PC-3 (cell line): ENCODE data around the gene KCNJ15. TPM values are rescaled to one million over a fixed set of nuclear protein-coding genes. Genes with fewer than 3 reads are reported as not detected.
"Not testable (repeated sequence)": the region's sequence is repeated elsewhere in the genome, so short reads cannot be mapped to it uniquely, and the experiment has no call there.

Experiments
- ATAC-seq: fragments of 200-7000 bp; cut with Tn5 transposase; 2 replicates; pipeline ENCODE4 v1.9.1; 2020; ENCODE audit warnings: mild to moderate bottlenecking, moderate library complexity
- BruUV-seq: library from RNA; stranded (reverse); fragments of 400-500 nt; replicated peaks from 2 replicates; lab custom pipeline; 2021; lab: Mats Ljungman, UMichigan
- CTCF ChIA-PET: fragments of 300-600 bp; sonication (Branson Sonifier 250); formaldehyde crosslinking; loops from one replicate; lab custom pipeline; 2022; ENCODE audit warnings: antibody characterized with exemption; lab: Charles Lee
- POLR2A ChIA-PET: fragments of 300-600 bp; sonication (Branson Sonifier 250); formaldehyde crosslinking; loops from one replicate; lab custom pipeline; 2022; ENCODE audit warnings: antibody characterized with exemption; ENCODE audit not compliant: unreplicated experiment; lab: Charles Lee
- DNase-seq: peaks from one replicate; pipeline ENCODE4 v3.0.0-alpha.2; 2015
- H2AFZ ChIP-seq: fragments of 300-600 bp; sonication (generic); 2 replicates; pipeline ENCODE4 v1.6.0; 2016; ENCODE audit warnings: antibody characterized with exemption, low read length
- H3F3A ChIP-seq: fragments of 300-600 bp; sonication (generic); one replicate; pipeline ENCODE4 v1.6.0; 2017; ENCODE audit warnings: antibody characterized with exemption, low read length, control low read depth, mild to moderate bottlenecking; ENCODE audit not compliant: unreplicated experiment
- H3K27ac ChIP-seq: fragments of 300-600 bp; sonication (generic); 2 replicates; pipeline ENCODE4 v1.5.1; 2016; ENCODE audit warnings: mild to moderate bottlenecking, low read length
- H3K27me3 ChIP-seq: fragments of 300-600 bp; sonication (generic); 2 replicates; pipeline ENCODE4 v1.6.1; 2016; ENCODE audit warnings: low read length, mixed read lengths
- H3K36me3 ChIP-seq: fragments of 300-600 bp; sonication (generic); 2 replicates; pipeline ENCODE4 v1.6.1; 2016; ENCODE audit warnings: low read depth, mixed run types, low read length, mixed read lengths
- H3K4me1 ChIP-seq: fragments of 300-600 bp; sonication (generic); 2 replicates; pipeline ENCODE4 v1.5.1; 2016; ENCODE audit warnings: low read length; ENCODE audit not compliant: insufficient read depth
- H3K4me2 ChIP-seq: fragments of 300-600 bp; sonication (generic); 2 replicates; pipeline ENCODE4 v1.6.0; 2016; ENCODE audit warnings: low read length
- H3K4me3 ChIP-seq: fragments of 300-600 bp; sonication (generic); 2 replicates; pipeline ENCODE4 v1.5.1; 2016; ENCODE audit warnings: mild to moderate bottlenecking, low read length, mixed read lengths
- H3K79me2 ChIP-seq: fragments of 300-600 bp; sonication (generic); 2 replicates; pipeline ENCODE4 v1.6.1; 2017; ENCODE audit warnings: low read length, mixed read lengths
- H3K9ac ChIP-seq: fragments of 300-600 bp; sonication (generic); 2 replicates; pipeline ENCODE4 v1.6.0; 2016; ENCODE audit warnings: mild to moderate bottlenecking, low read length
- H3K9me2 ChIP-seq: fragments of 300-600 bp; sonication (generic); replicated peaks from 2 replicates; pipeline ENCODE4 v1.6.1; 2016; ENCODE audit warnings: mixed run types, low read length, mixed read lengths
- H3K9me3 ChIP-seq: fragments of 300-600 bp; sonication (generic); 2 replicates; pipeline ENCODE4 v1.6.1; 2016; ENCODE audit warnings: low read length, mixed read lengths
- H4K20me1 ChIP-seq: fragments of 300-600 bp; sonication (generic); 2 replicates; pipeline ENCODE4 v1.6.1; 2016; ENCODE audit warnings: low read length, mixed read lengths
- EZH2 ChIP-seq: fragments of 300-600 bp; sonication (generic); IDR thresholded peaks from one replicate; pipeline ENCODE4 v1.6.1; 2017; ENCODE audit warnings: antibody characterized with exemption, mild to moderate bottlenecking, low read length; ENCODE audit not compliant: unreplicated experiment
- EZH2phosphoT487 ChIP-seq: fragments of 300-600 bp; sonication (generic); IDR thresholded peaks from 2 replicates; pipeline ENCODE4 v1.6.1; 2018; ENCODE audit warnings: mild to moderate bottlenecking, antibody characterized with exemption, low read length, borderline replicate concordance
- intact Hi-C: fragments of 100-400 bp; cut with micrococcal nuclease; formaldehyde crosslinking; loops from 2 replicates; pipeline ENCODE4 v1.9.0; 2023
- total RNA-seq: library from RNA; depleted of rRNA; stranded (reverse); fragments of >200 nt; gene quantifications from 2 replicates; pipeline ENCODE4 v1.2.3, GENCODE V29; 2014
- TF ChIP-seq, protein P1 (sequence below): fragments of 300-600 bp; sonication (generic); conservative IDR thresholded peaks from 2 replicates; pipeline ENCODE4 v1.5.1; 2017; ENCODE audit warnings: antibody characterized with exemption, low read depth, mild to moderate bottlenecking, low read length

The KCNJ15 gene
- total RNA-seq, 1 experiment from 2014 or later, result 0.26 TPM

DNA sequence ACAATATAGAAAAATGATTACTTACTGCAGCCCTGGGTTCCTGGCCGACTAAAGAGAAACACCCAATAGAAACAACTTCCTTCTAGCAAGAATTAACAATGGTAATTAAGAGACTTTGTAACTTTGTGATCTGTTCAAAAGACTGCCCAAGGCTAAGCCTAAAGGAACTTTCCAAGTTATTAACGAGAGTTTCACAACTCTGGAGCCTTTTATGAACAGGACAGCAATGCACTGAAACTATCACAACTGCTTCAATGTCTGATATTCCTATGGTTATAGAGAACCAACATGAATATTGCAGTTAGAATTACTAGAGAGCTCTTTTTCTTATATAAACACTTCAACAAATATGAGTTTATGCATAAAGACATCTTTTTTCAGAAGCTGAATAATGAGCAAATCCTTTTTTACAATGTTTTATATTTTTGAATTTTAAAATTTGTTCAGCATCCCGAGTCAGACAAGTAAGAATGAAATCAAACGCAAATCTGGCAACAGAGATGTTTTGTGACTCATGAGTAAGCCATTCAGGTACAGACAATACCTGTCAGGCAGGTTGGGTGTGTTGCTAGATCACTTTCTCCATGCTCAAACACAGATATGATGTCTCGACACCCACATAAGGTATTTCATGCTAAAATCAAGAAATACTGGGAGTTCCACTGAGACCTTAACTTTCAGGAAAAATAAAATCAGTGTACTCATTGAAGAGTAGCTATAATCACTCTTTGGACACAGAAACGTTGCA is 22.2 kb upstream of the KCNJ15 start:
- peaks cover 21% of the 10 kb centered on the region for H3K4me1 ChIP-seq
- H3K9me3 ChIP-seq, result peaks cover 20% of the 10 kb centered on the region
- no peaks in the 10 kb centered on the region for H4K20me1 ChIP-seq
- no peaks in the 10 kb centered on the region for H3K79me2 ChIP-seq
- peak overlapping the region; percentile 73 for H3K4me2 ChIP-seq
- H3K36me3 ChIP-seq, result peaks cover 15% of the 10 kb centered on the region; the same call in 1 of the 2 replicates
- ATAC-seq (peak; percentile 79), DNase-seq (peak; percentile 95)
- no peaks in the 10 kb centered on the region for H3K9me2 ChIP-seq
- H3K4me3 ChIP-seq, result peak overlapping the region; percentile 46
- H2AFZ ChIP-seq, result no peak overlapping the region
- ChIA-PET POLR2A (no interaction called here), CTCF (interaction anchor here (0.7 to 1.0 kb wide), 3 partner anchors 15 to 534 kb away, joined by 3 to 11 read pairs (median 4); no protein-coding TSS in a partner anchor)
- H3K27ac ChIP-seq, result peak overlapping the region; percentile 85
- no TSS peak for BruUV-seq
- peaks cover 4% of the 10 kb centered on the region for H3F3A ChIP-seq
- no peak for TF ChIP-seq EZH2phosphoT487
- no peak for TF ChIP-seq EZH2
- TF ChIP-seq, protein P1, sequence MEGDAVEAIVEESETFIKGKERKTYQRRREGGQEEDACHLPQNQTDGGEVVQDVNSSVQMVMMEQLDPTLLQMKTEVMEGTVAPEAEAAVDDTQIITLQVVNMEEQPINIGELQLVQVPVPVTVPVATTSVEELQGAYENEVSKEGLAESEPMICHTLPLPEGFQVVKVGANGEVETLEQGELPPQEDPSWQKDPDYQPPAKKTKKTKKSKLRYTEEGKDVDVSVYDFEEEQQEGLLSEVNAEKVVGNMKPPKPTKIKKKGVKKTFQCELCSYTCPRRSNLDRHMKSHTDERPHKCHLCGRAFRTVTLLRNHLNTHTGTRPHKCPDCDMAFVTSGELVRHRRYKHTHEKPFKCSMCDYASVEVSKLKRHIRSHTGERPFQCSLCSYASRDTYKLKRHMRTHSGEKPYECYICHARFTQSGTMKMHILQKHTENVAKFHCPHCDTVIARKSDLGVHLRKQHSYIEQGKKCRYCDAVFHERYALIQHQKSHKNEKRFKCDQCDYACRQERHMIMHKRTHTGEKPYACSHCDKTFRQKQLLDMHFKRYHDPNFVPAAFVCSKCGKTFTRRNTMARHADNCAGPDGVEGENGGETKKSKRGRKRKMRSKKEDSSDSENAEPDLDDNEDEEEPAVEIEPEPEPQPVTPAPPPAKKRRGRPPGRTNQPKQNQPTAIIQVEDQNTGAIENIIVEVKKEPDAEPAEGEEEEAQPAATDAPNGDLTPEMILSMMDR, result no peak
- intact Hi-C loops, result loop anchor here (5.0 kb wide), 1 partner anchor 43 kb away; no protein-coding TSS in a partner anchor
- no peaks in the 10 kb centered on the region for H3K27me3 ChIP-seq
- peak overlapping the region; percentile 20; the same call in 1 of the 2 replicates for H3K9ac ChIP-seq

DNA sequence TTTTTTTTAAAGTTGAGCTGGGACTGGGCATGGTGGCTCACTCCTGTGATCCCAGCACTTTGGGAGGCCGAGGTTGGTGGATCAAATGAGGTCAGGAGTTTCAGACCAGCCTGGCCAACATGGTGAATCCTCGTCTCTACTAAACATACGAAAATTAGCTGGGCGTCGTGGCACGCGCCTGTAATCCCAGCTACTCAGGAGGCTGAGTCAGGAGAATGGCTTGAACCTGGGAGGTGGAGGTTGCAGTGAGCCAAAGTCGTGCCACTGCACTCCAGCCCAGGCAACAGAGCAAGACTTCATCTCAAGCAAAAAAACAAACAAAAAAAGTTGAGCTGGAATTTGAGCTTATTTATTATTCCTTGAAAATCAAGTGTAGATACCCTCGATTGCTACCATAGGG is 21.5 kb upstream of the KCNJ15 start:
- intact Hi-C loops, result loop anchor here (5.0 kb wide), 1 partner anchor 42 kb away; no protein-coding TSS in a partner anchor
- peaks cover 13% of the 10 kb centered on the region for H3K9me3 ChIP-seq
- H3K27ac ChIP-seq, result peak overlapping the region; percentile 85
- peak overlapping the region; percentile 73 for H3K4me2 ChIP-seq
- H4K20me1 ChIP-seq, H3K9me2 ChIP-seq, H3F3A ChIP-seq, H2AFZ ChIP-seq, BruUV-seq, ATAC-seq, POLR2A ChIA-PET, H3K79me2 ChIP-seq, H3K27me3 ChIP-seq: not testable (repeated sequence)
- CTCF ChIA-PET, result interaction anchor here (0.7 to 1.0 kb wide), 3 partner anchors 16 to 535 kb away, joined by 3 to 11 read pairs (median 4); no protein-coding TSS in a partner anchor
- DNase-seq, result peak; percentile 15
- H3K4me1 ChIP-seq, result peaks cover 21% of the 10 kb centered on the region
- peaks cover 11% of the 10 kb centered on the region; the same call in 1 of the 2 replicates for H3K36me3 ChIP-seq
- H3K9ac ChIP-seq, result peak overlapping the region; percentile 20; the same call in 1 of the 2 replicates
- H3K4me3 ChIP-seq, result peak overlapping the region; percentile 23; the same call in 1 of the 2 replicates

DNA sequence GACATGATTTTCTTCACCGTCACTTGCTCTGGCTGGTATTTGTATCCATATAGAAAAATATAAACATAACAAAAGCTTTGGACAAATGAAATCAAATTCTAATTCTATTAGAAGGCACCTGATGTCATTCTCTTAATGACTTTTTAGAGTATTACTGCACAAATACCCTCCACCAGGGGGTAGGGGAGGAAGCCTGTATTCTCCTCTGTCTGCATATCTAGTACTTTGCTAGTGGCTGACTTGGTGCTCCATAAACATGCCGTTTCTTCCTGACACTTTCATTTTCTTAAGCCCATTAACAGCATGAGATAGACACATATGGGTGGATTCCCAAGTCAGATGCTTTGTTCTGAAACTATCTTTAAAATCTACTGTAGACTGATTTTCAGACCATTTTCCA is 20.6 kb upstream of the KCNJ15 start:
- H3K9me2 ChIP-seq, result no peaks in the 10 kb centered on the region
- H2AFZ ChIP-seq, result no peak overlapping the region
- no peak overlapping the region for H3K4me2 ChIP-seq
- peaks cover 21% of the 10 kb centered on the region for H3K4me1 ChIP-seq
- TF ChIP-seq, protein P1, result peak; percentile 34; the same call in 1 of the 2 replicates
- no peak for TF ChIP-seq EZH2
- peak; percentile 13 for DNase-seq
- no TSS peak for BruUV-seq
- H3K9ac ChIP-seq, result no peak overlapping the region
- H3K4me3 ChIP-seq, result no peak overlapping the region
- no peak overlapping the region for H3K27ac ChIP-seq
- CTCF ChIA-PET, result no interaction called here
- peaks cover 4% of the 10 kb centered on the region for H3F3A ChIP-seq
- H3K79me2 ChIP-seq, result no peaks in the 10 kb centered on the region
- H4K20me1 ChIP-seq, result no peaks in the 10 kb centered on the region
- peaks cover 5% of the 10 kb centered on the region; the same call in 1 of the 2 replicates for H3K9me3 ChIP-seq
- 0 out of 2 replicates have a peak, but pooled peaks cover 4% of the 10 kb centered on the region for H3K36me3 ChIP-seq
- no peaks in the 10 kb centered on the region for H3K27me3 ChIP-seq
- POLR2A ChIA-PET, result interaction anchor here (0.6 kb wide), 1 partner anchor 562 kb away, joined by 4 read pairs; no protein-coding TSS in a partner anchor
- ATAC-seq, result no peak
- intact Hi-C loops, result loop anchor here (5.0 kb wide), 1 partner anchor 41 kb away; no protein-coding TSS in a partner anchor
